Neural progenitor cell (in vitro differentiated cells): ENCODE data around the gene MAP3K3.

Source experiments
- CTCF ChIP-seq: fragments of 200-600 bp; sonication (generic); IDR thresholded peaks from 2 replicates; pipeline ENCODE4 v1.5.1; 2017; ENCODE audit warnings: antibody characterized with exemption, mild to moderate bottlenecking
- EZH2phosphoT487 ChIP-seq: fragments of 200-600 bp; sonication (generic); IDR thresholded peaks from 2 replicates; pipeline ENCODE4 v1.6.1; 2017; ENCODE audit warnings: antibody characterized with exemption

GRCh38 chr17:63647936-63648335 is 25.7 kb downstream of the MAP3K3 start:
- TF ChIP-seq EZH2phosphoT487 (no peak), CTCF (no peak)
